ENCODE measurements around the gene GFRA1.

GFRA1 gene

GRCh38 chr10:116183733-116184511, 89.1 kb downstream of the GFRA1 start:
- no peak for DNase-seq (ENCODE audit: low read depth)
- TF ChIP-seq, protein P1, sequence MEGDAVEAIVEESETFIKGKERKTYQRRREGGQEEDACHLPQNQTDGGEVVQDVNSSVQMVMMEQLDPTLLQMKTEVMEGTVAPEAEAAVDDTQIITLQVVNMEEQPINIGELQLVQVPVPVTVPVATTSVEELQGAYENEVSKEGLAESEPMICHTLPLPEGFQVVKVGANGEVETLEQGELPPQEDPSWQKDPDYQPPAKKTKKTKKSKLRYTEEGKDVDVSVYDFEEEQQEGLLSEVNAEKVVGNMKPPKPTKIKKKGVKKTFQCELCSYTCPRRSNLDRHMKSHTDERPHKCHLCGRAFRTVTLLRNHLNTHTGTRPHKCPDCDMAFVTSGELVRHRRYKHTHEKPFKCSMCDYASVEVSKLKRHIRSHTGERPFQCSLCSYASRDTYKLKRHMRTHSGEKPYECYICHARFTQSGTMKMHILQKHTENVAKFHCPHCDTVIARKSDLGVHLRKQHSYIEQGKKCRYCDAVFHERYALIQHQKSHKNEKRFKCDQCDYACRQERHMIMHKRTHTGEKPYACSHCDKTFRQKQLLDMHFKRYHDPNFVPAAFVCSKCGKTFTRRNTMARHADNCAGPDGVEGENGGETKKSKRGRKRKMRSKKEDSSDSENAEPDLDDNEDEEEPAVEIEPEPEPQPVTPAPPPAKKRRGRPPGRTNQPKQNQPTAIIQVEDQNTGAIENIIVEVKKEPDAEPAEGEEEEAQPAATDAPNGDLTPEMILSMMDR (IDR thresholded peaks at IDR 0.05; ENCODE audit: insufficient read depth, low read depth, low read length, missing control alignments): no peak
- no peak overlapping the region for H3K4me3 ChIP-seq (ENCODE audit: low read depth, low read length)

GRCh38 chr10:116182426-116182825, 90.6 kb downstream of the GFRA1 start:
- TF ChIP-seq, protein P1 (IDR thresholded peaks at IDR 0.05; ENCODE audit: insufficient read depth, low read depth, low read length, missing control alignments): no peak
- no peak for DNase-seq (ENCODE audit: low read depth)
- no peak overlapping the region for H3K4me3 ChIP-seq (ENCODE audit: low read depth, low read length)

GRCh38 chr10:116178086-116178605, 94.9 kb downstream of the GFRA1 start:
- H3K4me3 ChIP-seq (ENCODE audit: low read depth, low read length): no peak overlapping the region
- no peak for DNase-seq (ENCODE audit: low read depth)
- TF ChIP-seq, protein P1 (IDR thresholded peaks at IDR 0.05; ENCODE audit: insufficient read depth, low read depth, low read length, missing control alignments): no peak

DNA sequence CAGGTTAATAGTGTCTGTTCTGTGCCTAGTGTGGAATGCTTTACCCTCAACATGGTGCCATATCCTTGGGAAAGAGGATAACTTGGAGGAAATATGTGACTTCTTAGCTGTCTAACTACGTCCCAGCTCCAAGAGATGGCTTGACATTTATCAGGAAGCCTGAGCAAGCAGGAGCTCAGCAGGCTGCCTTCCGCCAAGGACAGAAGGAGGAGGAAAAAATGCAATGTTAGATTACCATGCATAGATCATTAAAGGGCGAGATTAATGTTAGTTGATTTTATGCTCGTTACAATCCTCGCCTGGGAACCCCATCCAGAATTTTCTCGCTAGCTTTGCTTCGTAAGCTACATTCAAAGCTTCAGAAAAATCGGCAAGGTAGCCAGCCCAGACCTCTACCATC, 97.8 kb downstream of the GFRA1 start:
- no peak overlapping the region for H3K4me3 ChIP-seq (ENCODE audit: low read depth, low read length)
- no peak for DNase-seq (ENCODE audit: low read depth)
- TF ChIP-seq, protein P1 (IDR thresholded peaks at IDR 0.05; ENCODE audit: insufficient read depth, low read depth, low read length, missing control alignments): no peak

GRCh38 chr10:116171505-116171904, 101.5 kb downstream of the GFRA1 start:
- TF ChIP-seq, protein P1 (IDR thresholded peaks at IDR 0.05; ENCODE audit: insufficient read depth, low read depth, low read length, missing control alignments): no peak
- no peak for DNase-seq (ENCODE audit: low read depth)
- H3K4me3 ChIP-seq (ENCODE audit: low read depth, low read length): no peak overlapping the region

DNA sequence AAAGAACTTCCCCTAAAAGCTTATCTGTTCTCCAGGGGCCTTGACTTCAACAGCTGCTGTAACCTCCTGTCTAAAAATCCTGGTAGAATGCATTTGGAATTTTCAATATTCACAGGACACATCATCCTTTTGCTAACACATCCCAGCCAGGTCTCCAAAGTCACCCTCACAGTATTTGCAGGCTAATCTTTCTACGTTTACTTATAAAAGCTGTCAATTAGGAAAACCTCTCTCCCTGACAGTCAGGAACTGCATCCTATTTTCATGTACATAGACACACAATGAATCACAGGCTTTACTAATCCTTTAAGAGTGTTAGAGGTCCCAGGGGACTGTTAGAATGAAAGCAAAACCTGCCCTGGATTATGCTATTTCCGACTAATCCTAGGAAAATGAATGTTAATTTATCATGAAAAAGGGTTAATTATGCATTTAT, 102.2 kb downstream of the GFRA1 start:
- H3K4me3 ChIP-seq (ENCODE audit: low read depth, low read length): no peak overlapping the region
- TF ChIP-seq, protein P1 (IDR thresholded peaks at IDR 0.05; ENCODE audit: insufficient read depth, low read depth, low read length, missing control alignments): no peak
- no peak for DNase-seq (ENCODE audit: low read depth)
